PC-9 (cell line): ENCODE measurements around the gene CRABP2. TPM values are rescaled to one million over a fixed set of nuclear protein-coding genes. Genes with fewer than 3 reads are reported as not detected.

Experiments used
- BruUV-seq: library from RNA; stranded (reverse); fragments of 400-500 nt; replicated peaks from 2 replicates; lab custom pipeline; 2021; lab: Mats Ljungman, UMichigan
- CTCF ChIA-PET: fragments of 300-600 bp; sonication (Branson Sonifier 250); formaldehyde crosslinking; loops from one replicate; lab custom pipeline; 2022; ENCODE audit warnings: antibody characterized with exemption; lab: Charles Lee
- POLR2A ChIA-PET: fragments of 300-600 bp; sonication (Branson Sonifier 250); formaldehyde crosslinking; loops from one replicate; lab custom pipeline; 2022; ENCODE audit warnings: antibody characterized with exemption; ENCODE audit not compliant: unreplicated experiment; lab: Charles Lee
- DNase-seq, 2 experiments: peaks; one replicate each; pipeline versions ENCODE4 v3.0.0 to v3.0.0-alpha.2; 2015 to 2022; ENCODE audit warnings: mixed read lengths in 1 of 2
- H2AFZ ChIP-seq: fragments of 200-600 bp; sonication (generic); 2 replicates; pipeline ENCODE4 v1.8.1; 2017; ENCODE audit warnings: antibody characterized with exemption
- H3F3A ChIP-seq: fragments of 200-600 bp; sonication (generic); 2 replicates; pipeline ENCODE4 v1.8.1; 2017; ENCODE audit warnings: antibody characterized with exemption, mild to moderate bottlenecking, low read depth; ENCODE audit not compliant: insufficient read depth
- H3K27ac ChIP-seq: fragments of 200-600 bp; sonication (generic); 2 replicates; pipeline ENCODE4 v1.6.1; 2016; ENCODE audit warnings: mixed run types
- H3K27me3 ChIP-seq: fragments of 200-600 bp; sonication (generic); 2 replicates; pipeline ENCODE4 v1.6.1; 2016; ENCODE audit warnings: low read depth, mixed run types; ENCODE audit not compliant: insufficient read depth
- H3K36me3 ChIP-seq: fragments of 200-600 bp; sonication (generic); 2 replicates; pipeline ENCODE4 v1.6.1; 2016; ENCODE audit warnings: low read depth, mixed run types
- H3K4me1 ChIP-seq: fragments of 200-600 bp; sonication (generic); replicated peaks from 2 replicates; pipeline ENCODE4 v1.6.1; 2016; ENCODE audit warnings: mixed run types; ENCODE audit not compliant: insufficient read depth
- H3K4me2 ChIP-seq: fragments of 200-600 bp; sonication (generic); 2 replicates; pipeline ENCODE4 v1.6.1; 2017; ENCODE audit warnings: mixed run types
- H3K4me3 ChIP-seq: fragments of 200-600 bp; sonication (generic); 2 replicates; pipeline ENCODE4 v1.6.1; 2016; ENCODE audit warnings: mixed run types
- H3K79me2 ChIP-seq: fragments of 200-600 bp; sonication (generic); 2 replicates; pipeline ENCODE4 v1.6.1; 2017; ENCODE audit warnings: low read depth, mixed run types
- H3K9me2 ChIP-seq: fragments of 200-600 bp; sonication (generic); 2 replicates; pipeline ENCODE4 v1.8.1; 2017; ENCODE audit warnings: mild to moderate bottlenecking; ENCODE audit not compliant: insufficient read depth
- H3K9me3 ChIP-seq: fragments of 200-600 bp; sonication (generic); 2 replicates; pipeline ENCODE4 v1.8.1; 2016; ENCODE audit warnings: low read depth; ENCODE audit not compliant: insufficient read depth
- H4K20me1 ChIP-seq: fragments of 200-600 bp; sonication (generic); 2 replicates; pipeline ENCODE4 v1.8.1; 2017; ENCODE audit not compliant: insufficient read depth
- CTCF ChIP-seq: fragments of 200-600 bp; sonication (generic); conservative IDR thresholded peaks from 2 replicates; pipeline ENCODE4 v1.6.1; 2017; ENCODE audit warnings: mixed run types, antibody characterized with exemption, mild to moderate bottlenecking, moderate library complexity
- EZH2 ChIP-seq: fragments of 200-600 bp; sonication (generic); IDR thresholded peaks from 2 replicates; pipeline ENCODE4 v1.8.0; 2017; ENCODE audit warnings: antibody characterized with exemption, low read depth
- intact Hi-C: fragments of 100-400 bp; cut with micrococcal nuclease; formaldehyde crosslinking; loops from one replicate; pipeline ENCODE4 v1.10.0; 2022; ENCODE audit not compliant: unreplicated experiment
- total RNA-seq: library from RNA; stranded (reverse); gene quantifications from 2 replicates; pipeline ENCODE4 v1.2.3, GENCODE V29; 2021

Gene CRABP2
- total RNA-seq, 1 experiment from 2014 or later = 142 TPM

- H3K9me3 ChIP-seq = no peaks in the 10 kb centered on the region
- CTCF ChIA-PET = interaction anchor here (1.0 to 6.3 kb wide), 4 partner anchors 13 to 64 kb away, joined by 5 to 109 read pairs (median 14); partner anchors contain the start of gene CRABP2
- peaks cover 65% of the 10 kb centered on the region for H3K4me1 ChIP-seq
- intact Hi-C loops = loop anchor here (2.0 to 10.0 kb wide), 4 partner anchors 59 to 443 kb away; partner anchors contain the start of genes ETV3, HDGF, MEF2D and PRCC
- no peaks in the 10 kb centered on the region for H3K27me3 ChIP-seq
- peak overlapping the region; percentile 94 for H3K27ac ChIP-seq
- H3K79me2 ChIP-seq = no peaks in the 10 kb centered on the region
- peaks cover 49% of the 10 kb centered on the region for H3F3A ChIP-seq
- no peak overlapping the region for H2AFZ ChIP-seq
- TF ChIP-seq EZH2 (no peak), CTCF (no peak)
- no peaks in the 10 kb centered on the region for H4K20me1 ChIP-seq
- no peaks in the 10 kb centered on the region for H3K9me2 ChIP-seq
- no TSS peak for BruUV-seq
- POLR2A ChIA-PET = interaction anchor here (0.6 to 1.2 kb wide), 4 partner anchors 11 to 37 kb away, joined by 5 to 28 read pairs (median 6); partner anchors contain the start of genes CRABP2, ISG20L2 and METTL25B
- H3K36me3 ChIP-seq = no peaks in the 10 kb centered on the region
- peak; percentile 79 to 80 for DNase-seq
- peak overlapping the region; percentile 95 for H3K4me2 ChIP-seq
- peak overlapping the region; percentile 46; the same call in 1 of the 2 replicates for H3K4me3 ChIP-seq
These were observed 13.5 kb downstream of the CRABP2 start for GRCh38 chr1:156691665-156692440.

- Histone ChIP-seq H3K4me3 (peak overlapping the region; percentile 46; the same call in 1 of the 2 replicates), H3K27ac (peak overlapping the region; percentile 94), H3K4me1 (peaks cover 70% of the 10 kb centered on the region), H3K27me3 (no peaks in the 10 kb centered on the region), H2AFZ (no peak overlapping the region), H3K9me3 (no peaks in the 10 kb centered on the region), H3K36me3 (no peaks in the 10 kb centered on the region), H3K4me2 (peak overlapping the region; percentile 95), H3K79me2 (no peaks in the 10 kb centered on the region), H3F3A (peaks cover 50% of the 10 kb centered on the region), H4K20me1 (no peaks in the 10 kb centered on the region), H3K9me2 (no peaks in the 10 kb centered on the region)
- intact Hi-C loops = loop anchor here (5.0 to 10.0 kb wide), 3 partner anchors 76 to 444 kb away; partner anchors contain the start of genes ETV3, MEF2D and PRCC
- no peak for DNase-seq
- BruUV-seq = no TSS peak
- TF ChIP-seq CTCF (no peak), EZH2 (no peak)
- ChIA-PET POLR2A (interaction anchor here (0.6 to 1.2 kb wide), 3 partner anchors 12 to 14 kb away, joined by 7 to 28 read pairs (median 10); partner anchors contain the start of gene CRABP2), CTCF (interaction anchor here (1.0 to 6.3 kb wide), 4 partner anchors 14 to 63 kb away, joined by 5 to 109 read pairs (median 14); partner anchors contain the start of gene CRABP2)
These were observed 14.2 kb downstream of the CRABP2 start for GRCh38 chr1:156691191-156691590.

- Histone ChIP-seq H3F3A (peaks cover 54% of the 10 kb centered on the region), H4K20me1 (no peaks in the 10 kb centered on the region), H2AFZ (no peak overlapping the region), H3K79me2 (no peaks in the 10 kb centered on the region), H3K9me3 (no peaks in the 10 kb centered on the region), H3K27ac (peak overlapping the region; percentile 94), H3K9me2 (no peaks in the 10 kb centered on the region), H3K36me3 (no peaks in the 10 kb centered on the region), H3K4me2 (peak overlapping the region; percentile 95), H3K4me1 (peaks cover 76% of the 10 kb centered on the region), H3K4me3 (no peak overlapping the region), H3K27me3 (no peaks in the 10 kb centered on the region)
- BruUV-seq = no TSS peak
- intact Hi-C loops = loop anchor here (5.0 to 10.0 kb wide), 3 partner anchors 77 to 444 kb away; partner anchors contain the start of genes ETV3, MEF2D and PRCC
- CTCF ChIA-PET = interaction anchor here (1.7 to 6.3 kb wide), 6 partner anchors 14 to 169 kb away, joined by 6 to 109 read pairs (median 16); partner anchors contain the start of genes CRABP2, ISG20L2 and METTL25B
- POLR2A ChIA-PET = interaction anchor here (0.5 to 0.8 kb wide), 3 partner anchors 15 to 36 kb away, joined by 3 to 10 read pairs (median 4); partner anchors contain the start of gene CRABP2
- TF ChIP-seq EZH2 = no peak
- TF ChIP-seq CTCF = no peak
- DNase-seq = no peak
These were observed 14.7 kb downstream of the CRABP2 start for GRCh38 chr1:156690675-156691036.
